SK-N-SH treated with all-trans-retinoic acid at 6 μM for 48 hours (cell line): Measurements from ENCODE around the gene CCT3.

ENCODE experiments used
- CSDC2 ChIP-seq: fragments of 250-450 bp; sonication (Bioruptor Pico); IDR thresholded peaks from 2 replicates; pipeline ENCODE4 v1.5.0; 2020; ENCODE audit warnings: mild to moderate bottlenecking, moderate library complexity
- RARB ChIP-seq: fragments of 250-450 bp; sonication (Bioruptor Pico); IDR thresholded peaks from 2 replicates; pipeline ENCODE4 v1.8.0; 2021; ENCODE audit warnings: mild to moderate bottlenecking, moderate library complexity
- TCF4 ChIP-seq: fragments of 250-450 bp; sonication (Bioruptor Pico); IDR thresholded peaks from 2 replicates; pipeline ENCODE4 v1.8.0; 2021; ENCODE audit warnings: mild to moderate bottlenecking, moderate library complexity, borderline replicate concordance
- ZFP3 ChIP-seq: fragments of 250-450 bp; sonication (Bioruptor Pico); IDR thresholded peaks from 2 replicates; pipeline ENCODE4 v1.5.0; 2020; ENCODE audit warnings: mild to moderate bottlenecking, moderate library complexity
- ZNF8 ChIP-seq: fragments of 450-650 bp; formaldehyde crosslinking; IDR thresholded peaks from 2 replicates; pipeline ENCODE4 v1.5.0; 2020; ENCODE audit warnings: mild to moderate bottlenecking, moderate library complexity
- TF ChIP-seq, protein P1 (sequence below): fragments of 250-450 bp; sonication (Bioruptor Pico); IDR thresholded peaks from 2 replicates; pipeline ENCODE4 v1.8.0; 2020; ENCODE audit warnings: mild to moderate bottlenecking, moderate library complexity, borderline replicate concordance

DNA sequence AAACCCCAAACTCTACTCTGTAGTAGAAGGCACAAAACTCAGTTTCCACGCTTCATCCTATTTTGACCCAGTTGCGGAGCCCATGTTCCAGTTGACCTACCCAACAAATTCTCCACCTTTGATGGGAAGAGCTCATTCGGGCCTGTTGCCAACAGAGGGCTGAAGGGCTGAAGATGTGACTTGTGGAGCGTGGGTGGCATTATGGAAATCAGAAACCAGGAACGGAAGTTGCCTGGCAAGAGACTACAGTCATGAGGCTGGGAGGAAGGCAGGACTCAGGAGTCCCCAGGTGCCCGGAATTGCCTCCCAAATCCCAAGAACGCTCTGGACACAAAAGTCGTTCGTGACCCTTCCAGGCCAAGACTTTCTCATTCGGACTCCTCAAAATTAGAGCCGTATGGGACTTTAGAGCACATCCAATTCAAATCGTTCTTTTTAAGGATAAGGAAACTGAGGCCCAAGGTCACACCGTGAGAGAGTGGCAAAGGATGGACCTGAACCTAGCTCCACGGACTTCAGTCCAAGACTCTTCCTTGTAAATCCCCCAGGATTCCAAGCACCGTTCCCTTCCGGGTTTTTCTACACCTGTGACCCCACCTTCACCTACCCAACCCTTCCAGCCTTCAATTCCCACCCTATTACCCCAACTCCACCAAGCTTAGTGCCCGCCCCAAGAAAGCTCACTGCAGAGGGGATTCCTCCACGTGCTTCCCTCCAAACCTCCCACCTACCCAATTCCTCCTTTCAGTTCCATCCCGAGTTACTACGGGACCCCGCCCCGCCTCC, 56.2 kb downstream of the CCT3 start:
- TF ChIP-seq ZNF8 (CRISPR knock-in tag) = no peak
- no peak for TF ChIP-seq RARB (CRISPR knock-in tag)
- TF ChIP-seq, protein P1, sequence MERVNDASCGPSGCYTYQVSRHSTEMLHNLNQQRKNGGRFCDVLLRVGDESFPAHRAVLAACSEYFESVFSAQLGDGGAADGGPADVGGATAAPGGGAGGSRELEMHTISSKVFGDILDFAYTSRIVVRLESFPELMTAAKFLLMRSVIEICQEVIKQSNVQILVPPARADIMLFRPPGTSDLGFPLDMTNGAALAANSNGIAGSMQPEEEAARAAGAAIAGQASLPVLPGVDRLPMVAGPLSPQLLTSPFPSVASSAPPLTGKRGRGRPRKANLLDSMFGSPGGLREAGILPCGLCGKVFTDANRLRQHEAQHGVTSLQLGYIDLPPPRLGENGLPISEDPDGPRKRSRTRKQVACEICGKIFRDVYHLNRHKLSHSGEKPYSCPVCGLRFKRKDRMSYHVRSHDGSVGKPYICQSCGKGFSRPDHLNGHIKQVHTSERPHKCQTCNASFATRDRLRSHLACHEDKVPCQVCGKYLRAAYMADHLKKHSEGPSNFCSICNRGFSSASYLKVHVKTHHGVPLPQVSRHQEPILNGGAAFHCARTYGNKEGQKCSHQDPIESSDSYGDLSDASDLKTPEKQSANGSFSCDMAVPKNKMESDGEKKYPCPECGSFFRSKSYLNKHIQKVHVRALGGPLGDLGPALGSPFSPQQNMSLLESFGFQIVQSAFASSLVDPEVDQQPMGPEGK (CRISPR knock-in tag) = no peak
- TF ChIP-seq CSDC2 (CRISPR knock-in tag) = no peak
- TF ChIP-seq TCF4 (CRISPR knock-in tag) = no peak
- no peak for TF ChIP-seq ZFP3 (CRISPR knock-in tag)
